GM12875 (cell line): Measurements from ENCODE around the gene DISC1.

Experiments
- H3K4me3 ChIP-seq: one replicate; pipeline ENCODE4 v1.5.1; 2011; ENCODE audit warnings: low read depth, low read length, control low read depth
- CTCF ChIP-seq: IDR thresholded peaks from 2 replicates; pipeline ENCODE4 v1.5.1; 2011; ENCODE audit warnings: low read depth, mild to moderate bottlenecking, control low read depth, inconsistent platforms, low read length, moderate library complexity, borderline replicate concordance; ENCODE audit not compliant: insufficient read depth

The DISC1 gene

GRCh38 chr1:231923491-231924041, 297.0 kb downstream of the DISC1 start:
- H3K4me3 ChIP-seq, result no peak overlapping the region
- TF ChIP-seq CTCF, result no peak

- TF ChIP-seq CTCF, result no peak
- H3K4me3 ChIP-seq, result no peak overlapping the region
Measured at GRCh38 chr1:231924180-231924579, 297.6 kb downstream of the DISC1 start.

GRCh38 chr1:231925864-231926263, 299.3 kb downstream of the DISC1 start:
- no peak overlapping the region for H3K4me3 ChIP-seq
- TF ChIP-seq CTCF, result no peak

- no peak for TF ChIP-seq CTCF
- no peak overlapping the region for H3K4me3 ChIP-seq
Measured at GRCh38 chr1:231926340-231926739, 299.8 kb downstream of the DISC1 start.

- H3K4me3 ChIP-seq, result no peak overlapping the region
- no peak for TF ChIP-seq CTCF
Measured at GRCh38 chr1:231926933-231927332, 300.3 kb downstream of the DISC1 start.

GRCh38 chr1:231927431-231927830, 300.8 kb downstream of the DISC1 start:
- no peak for TF ChIP-seq CTCF

GRCh38 chr1:231929311-231929710, 302.7 kb downstream of the DISC1 start:
- no peak for TF ChIP-seq CTCF
- no peak overlapping the region for H3K4me3 ChIP-seq

More at GRCh38 chr1:231927431-231927830, 300.8 kb downstream of the DISC1 start:
- H3K4me3 ChIP-seq, result no peak overlapping the region
